OCI-LY1 (cell line): Measurements from ENCODE around the gene GPX3.

Experiments
- H2AFZ ChIP-seq: fragments of 200-600 bp; sonication (generic), shearing (Covaris generic); 2 replicates; pipeline ENCODE4 v1.6.0; 2014; ENCODE audit warnings: antibody characterized with exemption, mild to moderate bottlenecking, low read length
- H3F3A ChIP-seq: fragments of 200-600 bp; sonication (generic), shearing (Covaris generic); 2 replicates; pipeline ENCODE4 v1.6.0; 2014; ENCODE audit warnings: mild to moderate bottlenecking, antibody characterized with exemption, low read length, moderate library complexity; ENCODE audit not compliant: insufficient read depth
- H3K27ac ChIP-seq: fragments of 200-600 bp; sonication (generic); 2 replicates; pipeline ENCODE4 v1.5.1; 2014; ENCODE audit warnings: low read length, mixed run types, mild to moderate bottlenecking, low read depth; ENCODE audit not compliant: poor library complexity, severe bottlenecking
- H3K27me3 ChIP-seq: fragments of 200-600 bp; sonication (generic); 2 replicates; pipeline ENCODE4 v1.6.0; 2014; ENCODE audit warnings: antibody characterized with exemption, mild to moderate bottlenecking, low read length, moderate library complexity; ENCODE audit not compliant: insufficient read depth
- H3K36me3 ChIP-seq: fragments of 200-600 bp; sonication (generic); 2 replicates; pipeline ENCODE4 v1.6.1; 2014; ENCODE audit warnings: mild to moderate bottlenecking, antibody characterized with exemption, low read length, moderate library complexity, mixed read lengths; ENCODE audit not compliant: insufficient read depth
- H3K4me1 ChIP-seq: fragments of 200-600 bp; sonication (generic); 2 replicates; pipeline ENCODE4 v1.5.1; 2014; ENCODE audit warnings: mild to moderate bottlenecking, low read length, moderate library complexity; ENCODE audit not compliant: insufficient read depth, severe bottlenecking
- H3K4me2 ChIP-seq: fragments of 200-600 bp; sonication (generic), shearing (Covaris generic); 2 replicates; pipeline ENCODE4 v1.6.1; 2014; ENCODE audit warnings: low read length
- H3K4me3 ChIP-seq: fragments of 200-600 bp; sonication (generic); 2 replicates; pipeline ENCODE4 v1.5.1; 2014; ENCODE audit warnings: low read length, low read depth, mild to moderate bottlenecking, mixed read lengths; ENCODE audit not compliant: poor library complexity, severe bottlenecking
- H3K79me2 ChIP-seq: fragments of 200-600 bp; shearing (Covaris generic); 2 replicates; pipeline ENCODE4 v1.6.1; 2016; ENCODE audit warnings: mixed run types, low read length, mixed read lengths; ENCODE audit not compliant: insufficient read depth
- H3K9ac ChIP-seq: fragments of 200-600 bp; sonication (generic), shearing (Covaris generic); 2 replicates; pipeline ENCODE4 v1.6.1; 2014; ENCODE audit warnings: mild to moderate bottlenecking, low read length, mixed read lengths
- H3K9me2 ChIP-seq: fragments of 200-600 bp; sonication (generic), shearing (Covaris generic); 2 replicates; pipeline ENCODE4 v1.6.1; 2014; ENCODE audit warnings: low read depth, mild to moderate bottlenecking, low read length, mixed read lengths
- H3K9me3 ChIP-seq: fragments of 200-600 bp; shearing (Covaris generic); 2 replicates; pipeline ENCODE4 v1.6.1; 2014; ENCODE audit warnings: low read length, mixed read lengths
- H4K20me1 ChIP-seq: fragments of 200-600 bp; sonication (generic), shearing (Covaris generic); 2 replicates; pipeline ENCODE4 v1.6.0; 2016; ENCODE audit warnings: mild to moderate bottlenecking, low read length; ENCODE audit not compliant: insufficient read depth
- CTCF ChIP-seq: fragments of 200-600 bp; sonication (generic), shearing (Covaris generic); IDR thresholded peaks from 2 replicates; pipeline ENCODE4 v1.5.1; 2017; ENCODE audit warnings: mild to moderate bottlenecking, antibody characterized with exemption, low read length, moderate library complexity, mixed read lengths
- EZH2 ChIP-seq: fragments of 200-600 bp; sonication (generic), shearing (Covaris generic); IDR thresholded peaks from 2 replicates; pipeline ENCODE4 v1.8.0; 2017; ENCODE audit warnings: borderline replicate concordance, mixed run types, mild to moderate bottlenecking, antibody characterized with exemption, low read length, moderate library complexity, mixed read lengths

The GPX3 gene

DNA sequence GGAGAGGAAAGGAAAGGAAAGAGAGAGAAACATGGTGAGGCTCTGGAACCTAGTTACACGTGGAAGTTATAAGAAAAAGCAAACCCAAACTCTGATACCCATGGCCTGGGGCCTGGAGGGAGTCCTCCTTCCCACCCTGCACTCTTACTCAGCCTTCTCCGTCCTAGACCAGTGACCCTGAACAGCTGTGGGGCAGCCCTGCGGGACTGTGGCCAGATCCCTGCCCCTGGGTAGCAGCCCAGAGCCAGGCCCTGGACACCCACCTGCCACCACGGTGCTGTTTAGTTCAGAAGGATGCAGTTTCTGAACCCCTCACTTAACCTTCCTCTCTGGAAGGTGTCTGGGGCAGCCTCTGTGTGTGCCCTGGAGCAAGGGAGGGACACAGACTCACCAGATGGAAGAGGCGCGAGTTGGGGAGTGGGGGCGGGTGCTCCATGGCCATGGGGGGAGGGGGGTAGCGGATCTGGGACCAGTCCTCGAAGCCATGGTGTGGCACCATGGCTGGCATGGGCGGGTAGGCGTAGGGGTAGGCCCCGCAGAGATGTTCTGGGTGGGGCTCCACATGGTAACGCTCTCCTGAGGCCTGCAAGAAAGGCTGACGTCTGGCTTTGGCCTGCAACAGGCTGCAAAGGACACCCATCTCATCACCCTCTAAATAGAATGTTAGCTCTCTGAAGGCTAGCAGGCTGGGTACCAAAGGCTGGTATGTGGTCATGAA is 13.0 kb downstream of the GPX3 start:
- no peaks in the 10 kb centered on the region for H3K9me3 ChIP-seq
- H2AFZ ChIP-seq, result no peak overlapping the region
- no peaks in the 10 kb centered on the region for H4K20me1 ChIP-seq
- no peak overlapping the region for H3K4me3 ChIP-seq
- no peaks in the 10 kb centered on the region for H3K27me3 ChIP-seq
- peaks cover 97% of the 10 kb centered on the region for H3K36me3 ChIP-seq
- no peaks in the 10 kb centered on the region for H3K9me2 ChIP-seq
- no peak overlapping the region for H3K4me2 ChIP-seq
- no peaks in the 10 kb centered on the region for H3K4me1 ChIP-seq
- H3K27ac ChIP-seq, result no peak overlapping the region
- no peaks in the 10 kb centered on the region for H3K79me2 ChIP-seq
- TF ChIP-seq CTCF (no peak), EZH2 (no peak)
- no peaks in the 10 kb centered on the region for H3F3A ChIP-seq
- H3K9ac ChIP-seq, result no peak overlapping the region

DNA sequence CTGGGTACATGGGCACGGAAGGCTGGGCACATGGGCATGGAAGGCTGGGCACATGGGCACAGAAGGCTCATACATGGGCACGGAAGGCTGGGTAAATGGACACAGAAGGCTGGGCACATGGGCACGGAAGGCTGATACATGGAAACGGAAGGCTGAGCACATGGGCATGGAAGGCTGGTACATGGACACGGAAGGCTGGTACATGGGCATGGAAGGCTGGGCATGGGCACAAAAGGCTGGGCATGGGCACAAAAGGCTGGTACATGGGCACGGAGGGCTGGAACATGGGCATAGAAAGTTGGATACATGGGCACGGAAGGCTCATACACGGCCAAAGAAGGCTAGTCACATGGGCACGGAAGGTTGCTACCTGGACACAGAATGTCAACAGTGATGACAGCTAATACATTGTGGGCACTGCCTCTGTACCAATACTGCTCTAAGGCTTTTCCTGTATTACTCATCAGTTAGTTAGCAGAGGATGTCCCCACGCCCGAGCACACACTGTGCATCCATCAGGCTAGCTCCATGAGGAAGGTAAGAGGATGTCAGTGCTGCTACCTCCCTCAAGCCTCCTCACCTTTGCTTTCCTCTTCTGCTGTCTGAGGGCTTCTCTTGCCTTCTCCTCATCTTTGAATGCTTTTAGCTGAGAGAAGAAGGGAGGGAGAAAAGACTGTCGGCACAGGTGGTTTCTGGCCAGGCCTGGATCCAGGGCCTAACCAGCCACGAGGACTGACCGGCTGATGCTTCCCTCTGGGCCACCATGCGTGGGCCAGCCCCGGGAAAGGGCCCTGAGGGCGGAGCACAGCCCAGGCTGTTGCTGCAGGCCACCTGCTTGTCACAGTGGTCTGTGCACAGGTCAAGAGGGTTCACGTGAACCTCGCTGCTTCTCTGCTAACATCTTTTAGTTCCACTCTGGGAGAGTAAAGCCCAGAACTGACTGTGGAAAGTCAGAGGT is 14.3 kb downstream of the GPX3 start:
- Histone ChIP-seq H4K20me1 (no peaks in the 10 kb centered on the region), H3K36me3 (peaks cover 97% of the 10 kb centered on the region), H3K9me3 (no peaks in the 10 kb centered on the region), H3K4me2 (no peak overlapping the region), H3K27me3 (no peaks in the 10 kb centered on the region), H3K9ac (no peak overlapping the region), H3K27ac (no peak overlapping the region), H3K4me1 (no peaks in the 10 kb centered on the region), H2AFZ (no peak overlapping the region), H3K79me2 (no peaks in the 10 kb centered on the region), H3K4me3 (no peak overlapping the region), H3K9me2 (no peaks in the 10 kb centered on the region), H3F3A (no peaks in the 10 kb centered on the region)
- TF ChIP-seq CTCF (no peak), EZH2 (no peak)

DNA sequence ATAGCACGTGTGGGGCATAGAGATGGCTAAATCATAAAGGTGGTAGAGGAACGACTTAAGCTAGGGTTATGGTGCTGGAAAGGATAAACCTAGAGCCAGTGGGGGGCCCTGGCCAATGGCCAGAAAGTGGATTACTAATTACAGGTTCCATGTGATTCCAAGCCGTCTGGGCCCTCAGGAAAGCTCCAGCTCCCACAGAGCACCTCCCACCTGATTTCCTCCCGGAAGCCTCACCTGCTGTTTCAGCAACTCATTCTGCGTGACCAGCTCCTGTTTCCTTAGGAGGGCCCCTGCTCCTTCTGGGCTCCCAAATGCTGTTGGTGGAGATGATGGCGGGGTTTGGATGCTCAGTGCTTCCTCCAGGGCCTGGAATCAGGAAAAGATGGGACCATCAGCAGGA is 16.2 kb downstream of the GPX3 start:
- H3K4me1 ChIP-seq, result no peaks in the 10 kb centered on the region
- peaks cover 97% of the 10 kb centered on the region for H3K36me3 ChIP-seq
- no peak overlapping the region for H3K27ac ChIP-seq
- H2AFZ ChIP-seq, result no peak overlapping the region
- no peaks in the 10 kb centered on the region for H4K20me1 ChIP-seq
- no peaks in the 10 kb centered on the region for H3K9me2 ChIP-seq
- TF ChIP-seq EZH2 (no peak), CTCF (no peak)
- no peaks in the 10 kb centered on the region for H3K27me3 ChIP-seq
- H3K4me3 ChIP-seq, result no peak overlapping the region
- no peaks in the 10 kb centered on the region for H3K79me2 ChIP-seq
- no peaks in the 10 kb centered on the region for H3K9me3 ChIP-seq
- no peaks in the 10 kb centered on the region for H3F3A ChIP-seq
- H3K9ac ChIP-seq, result no peak overlapping the region
- H3K4me2 ChIP-seq, result no peak overlapping the region
